ENCODE data around the gene LRG1. TPM values are rescaled to one million over a fixed set of nuclear protein-coding genes. Genes with fewer than 3 reads are reported as not detected.

The LRG1 gene
- total and polyA plus RNA-seq, 2 of the 13 experiments (the other 11 are each of a cell fraction or from before 2014, with no cell fraction given) = 12.0 to 39.3 TPM

DNA sequence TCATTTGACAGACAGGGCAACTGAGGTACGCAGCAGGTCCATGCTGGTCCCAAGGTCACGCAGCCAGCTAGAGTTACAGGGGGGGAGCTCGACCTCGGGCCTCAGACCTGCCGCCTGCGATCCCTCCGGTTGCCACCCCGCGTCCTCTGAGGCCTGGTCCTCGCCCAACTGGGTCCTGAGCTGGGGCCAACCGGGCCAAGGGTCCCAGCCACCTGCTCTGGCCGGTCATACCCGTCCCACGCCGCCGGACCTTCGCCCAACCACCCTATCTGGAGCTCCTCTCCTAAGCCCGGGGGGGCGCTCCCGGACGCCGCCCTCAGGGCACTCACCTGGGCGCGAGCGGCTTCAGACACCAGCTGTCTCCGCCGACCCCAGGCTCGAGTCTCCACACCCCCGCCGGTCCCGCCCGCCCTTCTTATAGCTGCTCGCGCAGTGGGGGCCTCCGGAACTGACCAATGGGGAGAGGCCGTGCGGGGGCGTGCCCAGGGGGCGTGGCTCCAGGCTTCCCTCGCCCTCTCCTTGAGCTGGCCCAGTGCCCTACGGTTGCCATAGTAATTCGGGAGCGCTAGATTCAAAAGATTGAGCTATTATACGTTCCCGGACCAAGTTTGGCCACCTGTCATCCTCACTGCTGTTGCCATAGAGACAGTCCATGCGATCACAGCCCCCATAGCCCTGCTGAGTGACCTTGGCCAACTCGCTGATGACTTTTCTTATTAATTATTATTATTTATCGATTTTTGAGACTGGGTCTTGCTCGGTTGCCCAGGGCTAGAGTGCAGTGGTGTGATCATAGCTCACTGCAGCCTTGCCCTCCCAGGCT lies 4.8 kb downstream of the LRG1 start, which contains the start of gene PLIN5 (continued):
- TF ChIP-seq FOXK1 (CRISPR knock-in tag; IDR thresholded peaks at IDR 0.05; ENCODE audit: borderline replicate concordance, low read depth) (no peak), ZGPAT (CRISPR knock-in tag; IDR thresholded peaks at IDR 0.05) (peak; percentile 52; the same call in 1 of the 2 replicates), ZNF678 (CRISPR knock-in tag; IDR thresholded peaks at IDR 0.05) (no peak), ONECUT2 (CRISPR knock-in tag; IDR thresholded peaks at IDR 0.05) (peak; percentile 79), MIER3 (CRISPR knock-in tag; IDR thresholded peaks at IDR 0.05; ENCODE audit: borderline replicate concordance) (peak; percentile 44; the same call in 1 of the 2 replicates), ZNF704 (CRISPR knock-in tag; IDR thresholded peaks at IDR 0.05; ENCODE audit: borderline replicate concordance) (no peak), MYNN (CRISPR knock-in tag; IDR thresholded peaks at IDR 0.05; ENCODE audit: low read depth) (no peak), ZSCAN31 (CRISPR knock-in tag; IDR thresholded peaks at IDR 0.05; ENCODE audit: low read depth) (no peak), KLF16 (CRISPR knock-in tag; IDR thresholded peaks at IDR 0.05) (0 out of 4 replicates have a peak, but pooled peaks of 1 of the 2 experiments have one; percentile 78), RXRA (CRISPR knock-in tag; IDR thresholded peaks at IDR 0.05) (peak; percentile 56), ZNF660 (CRISPR knock-in tag; IDR thresholded peaks at IDR 0.05; ENCODE audit: borderline replicate concordance, low read depth) (no peak)
- TF ChIP-seq, protein P1, sequence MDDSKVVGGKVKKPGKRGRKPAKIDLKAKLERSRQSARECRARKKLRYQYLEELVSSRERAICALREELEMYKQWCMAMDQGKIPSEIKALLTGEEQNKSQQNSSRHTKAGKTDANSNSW (CRISPR knock-in tag; IDR thresholded peaks at IDR 0.05; ENCODE audit: borderline replicate concordance) = no peak
- TF ChIP-seq, protein P2, sequence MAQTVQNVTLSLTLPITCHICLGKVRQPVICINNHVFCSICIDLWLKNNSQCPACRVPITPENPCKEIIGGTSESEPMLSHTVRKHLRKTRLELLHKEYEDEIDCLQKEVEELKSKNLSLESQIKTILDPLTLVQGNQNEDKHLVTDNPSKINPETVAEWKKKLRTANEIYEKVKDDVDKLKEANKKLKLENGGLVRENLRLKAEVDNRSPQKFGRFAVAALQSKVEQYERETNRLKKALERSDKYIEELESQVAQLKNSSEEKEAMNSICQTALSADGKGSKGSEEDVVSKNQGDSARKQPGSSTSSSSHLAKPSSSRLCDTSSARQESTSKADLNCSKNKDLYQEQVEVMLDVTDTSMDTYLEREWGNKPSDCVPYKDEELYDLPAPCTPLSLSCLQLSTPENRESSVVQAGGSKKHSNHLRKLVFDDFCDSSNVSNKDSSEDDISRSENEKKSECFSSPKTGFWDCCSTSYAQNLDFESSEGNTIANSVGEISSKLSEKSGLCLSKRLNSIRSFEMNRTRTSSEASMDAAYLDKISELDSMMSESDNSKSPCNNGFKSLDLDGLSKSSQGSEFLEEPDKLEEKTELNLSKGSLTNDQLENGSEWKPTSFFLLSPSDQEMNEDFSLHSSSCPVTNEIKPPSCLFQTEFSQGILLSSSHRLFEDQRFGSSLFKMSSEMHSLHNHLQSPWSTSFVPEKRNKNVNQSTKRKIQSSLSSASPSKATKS (CRISPR knock-in tag; IDR thresholded peaks at IDR 0.05) = no peak
- TF ChIP-seq, protein P3, sequence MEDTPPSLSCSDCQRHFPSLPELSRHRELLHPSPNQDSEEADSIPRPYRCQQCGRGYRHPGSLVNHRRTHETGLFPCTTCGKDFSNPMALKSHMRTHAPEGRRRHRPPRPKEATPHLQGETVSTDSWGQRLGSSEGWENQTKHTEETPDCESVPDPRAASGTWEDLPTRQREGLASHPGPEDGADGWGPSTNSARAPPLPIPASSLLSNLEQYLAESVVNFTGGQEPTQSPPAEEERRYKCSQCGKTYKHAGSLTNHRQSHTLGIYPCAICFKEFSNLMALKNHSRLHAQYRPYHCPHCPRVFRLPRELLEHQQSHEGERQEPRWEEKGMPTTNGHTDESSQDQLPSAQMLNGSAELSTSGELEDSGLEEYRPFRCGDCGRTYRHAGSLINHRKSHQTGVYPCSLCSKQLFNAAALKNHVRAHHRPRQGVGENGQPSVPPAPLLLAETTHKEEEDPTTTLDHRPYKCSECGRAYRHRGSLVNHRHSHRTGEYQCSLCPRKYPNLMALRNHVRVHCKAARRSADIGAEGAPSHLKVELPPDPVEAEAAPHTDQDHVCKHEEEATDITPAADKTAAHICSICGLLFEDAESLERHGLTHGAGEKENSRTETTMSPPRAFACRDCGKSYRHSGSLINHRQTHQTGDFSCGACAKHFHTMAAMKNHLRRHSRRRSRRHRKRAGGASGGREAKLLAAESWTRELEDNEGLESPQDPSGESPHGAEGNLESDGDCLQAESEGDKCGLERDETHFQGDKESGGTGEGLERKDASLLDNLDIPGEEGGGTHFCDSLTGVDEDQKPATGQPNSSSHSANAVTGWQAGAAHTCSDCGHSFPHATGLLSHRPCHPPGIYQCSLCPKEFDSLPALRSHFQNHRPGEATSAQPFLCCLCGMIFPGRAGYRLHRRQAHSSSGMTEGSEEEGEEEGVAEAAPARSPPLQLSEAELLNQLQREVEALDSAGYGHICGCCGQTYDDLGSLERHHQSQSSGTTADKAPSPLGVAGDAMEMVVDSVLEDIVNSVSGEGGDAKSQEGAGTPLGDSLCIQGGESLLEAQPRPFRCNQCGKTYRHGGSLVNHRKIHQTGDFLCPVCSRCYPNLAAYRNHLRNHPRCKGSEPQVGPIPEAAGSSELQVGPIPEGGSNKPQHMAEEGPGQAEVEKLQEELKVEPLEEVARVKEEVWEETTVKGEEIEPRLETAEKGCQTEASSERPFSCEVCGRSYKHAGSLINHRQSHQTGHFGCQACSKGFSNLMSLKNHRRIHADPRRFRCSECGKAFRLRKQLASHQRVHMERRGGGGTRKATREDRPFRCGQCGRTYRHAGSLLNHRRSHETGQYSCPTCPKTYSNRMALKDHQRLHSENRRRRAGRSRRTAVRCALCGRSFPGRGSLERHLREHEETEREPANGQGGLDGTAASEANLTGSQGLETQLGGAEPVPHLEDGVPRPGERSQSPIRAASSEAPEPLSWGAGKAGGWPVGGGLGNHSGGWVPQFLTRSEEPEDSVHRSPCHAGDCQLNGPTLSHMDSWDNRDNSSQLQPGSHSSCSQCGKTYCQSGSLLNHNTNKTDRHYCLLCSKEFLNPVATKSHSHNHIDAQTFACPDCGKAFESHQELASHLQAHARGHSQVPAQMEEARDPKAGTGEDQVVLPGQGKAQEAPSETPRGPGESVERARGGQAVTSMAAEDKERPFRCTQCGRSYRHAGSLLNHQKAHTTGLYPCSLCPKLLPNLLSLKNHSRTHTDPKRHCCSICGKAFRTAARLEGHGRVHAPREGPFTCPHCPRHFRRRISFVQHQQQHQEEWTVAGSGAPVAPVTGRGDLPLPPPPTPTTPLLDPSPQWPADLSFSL (CRISPR knock-in tag; IDR thresholded peaks at IDR 0.05) = no peak
